ENCODE data around the gene HPN.

The HPN gene

GRCh38 chr19:34998777-34999497 lies 42.6 kb upstream of the HPN start:
- TF ChIP-seq CTCF (conservative IDR thresholded peaks at IDR 0.05; ENCODE audit: control insufficient read depth, insufficient read depth, low read depth, low read length) = no peak
- no peak for DNase-seq (ENCODE audit: low read depth)
- H3K4me3 ChIP-seq (ENCODE audit: control insufficient read depth, low read depth, low read length) = peak overlapping the region; percentile 62

- H3K4me3 ChIP-seq (ENCODE audit: control insufficient read depth, low read depth, low read length) = peak within 1 kb of the TSS; percentile 68
- TF ChIP-seq CTCF (conservative IDR thresholded peaks at IDR 0.05; ENCODE audit: control insufficient read depth, insufficient read depth, low read depth, low read length) = no peak
- peak; percentile 73 for DNase-seq (ENCODE audit: low read depth)
These were observed 41.8 kb upstream of the HPN start, which contains the start of gene GRAMD1A for GRCh38 chr19:34999498-35000337. GRAMD1A (plus strand) TSS chr19:35000323; CDS start chr19:35000479, 156 bp downstream.

- no peak for TF ChIP-seq CTCF (conservative IDR thresholded peaks at IDR 0.05; ENCODE audit: control insufficient read depth, insufficient read depth, low read depth, low read length)
- peak overlapping the region; percentile 68 for H3K4me3 ChIP-seq (ENCODE audit: control insufficient read depth, low read depth, low read length)
- DNase-seq (ENCODE audit: low read depth) = no peak
These were observed 41.2 kb upstream of the HPN start for GRCh38 chr19:35000338-35000646.

GRCh38 chr19:35000647-35001501 lies 40.6 kb upstream of the HPN start:
- peak; percentile 40 for DNase-seq (ENCODE audit: low read depth)
- H3K4me3 ChIP-seq (ENCODE audit: control insufficient read depth, low read depth, low read length) = peak overlapping the region; percentile 68
- no peak for TF ChIP-seq CTCF (conservative IDR thresholded peaks at IDR 0.05; ENCODE audit: control insufficient read depth, insufficient read depth, low read depth, low read length)

GRCh38 chr19:35002037-35002535 lies 39.4 kb upstream of the HPN start:
- no peak for DNase-seq (ENCODE audit: low read depth)
- H3K4me3 ChIP-seq (ENCODE audit: control insufficient read depth, low read depth, low read length) = no peak overlapping the region

More at GRCh38 chr19:35002037-35002535, 39.4 kb upstream of the HPN start:
- no peak for TF ChIP-seq CTCF (conservative IDR thresholded peaks at IDR 0.05; ENCODE audit: control insufficient read depth, insufficient read depth, low read depth, low read length)
